HG03025 (cell line): ENCODE measurements around the gene SMAD1.

ENCODE experiments used
- ATAC-seq: cut with Tn5 transposase; IDR thresholded peaks from one replicate; pipeline ENCODE4 v1.9.1; 2021; ENCODE audit warnings: mild to moderate bottlenecking, moderate library complexity; ENCODE audit not compliant: unreplicated experiment, low FRiP score

SMAD1 gene

GRCh38 chr4:145481164-145481941 lies at the start of gene SMAD1:
Gene SMAD1 (plus strand): TSS chr4:145481853. CDS start chr4:145514614, 32,761 bp downstream.
- peak; percentile 16 for ATAC-seq

- no peak for ATAC-seq
These were observed 48.0 kb upstream of the SMAD1 start for GRCh38 chr4:145433684-145434083.

GRCh38 chr4:145435646-145436045 lies 46.0 kb upstream of the SMAD1 start:
- no peak for ATAC-seq

GRCh38 chr4:145436114-145436513 lies 45.5 kb upstream of the SMAD1 start:
- no peak for ATAC-seq

- no peak for ATAC-seq
These were observed 44.9 kb upstream of the SMAD1 start for GRCh38 chr4:145436796-145437195.

GRCh38 chr4:145437466-145437865 lies 44.2 kb upstream of the SMAD1 start:
- ATAC-seq = no peak

GRCh38 chr4:145438298-145438697 lies 43.4 kb upstream of the SMAD1 start:
- ATAC-seq = no peak

- no peak for ATAC-seq
These were observed 41.2 kb upstream of the SMAD1 start for GRCh38 chr4:145440292-145441007.

GRCh38 chr4:145446184-145446583 lies 35.5 kb upstream of the SMAD1 start:
- no peak for ATAC-seq

- ATAC-seq = no peak
These were observed 29.8 kb upstream of the SMAD1 start for GRCh38 chr4:145451895-145452294.

- no peak for ATAC-seq
These were observed 29.0 kb upstream of the SMAD1 start for GRCh38 chr4:145452447-145453162.

GRCh38 chr4:145453163-145453520 lies 28.5 kb upstream of the SMAD1 start:
- ATAC-seq = no peak

- ATAC-seq = no peak
These were observed 8.4 kb upstream of the SMAD1 start for GRCh38 chr4:145473203-145473602.

- ATAC-seq = peak; percentile 30
These were observed 1.4 kb upstream of the SMAD1 start for GRCh38 chr4:145480257-145480656.

- ATAC-seq = peak; percentile 22
These were observed 222 bp downstream of the SMAD1 start for GRCh38 chr4:145481942-145482208.

GRCh38 chr4:145482209-145483037 lies 770 bp downstream of the SMAD1 start:
- ATAC-seq = peak; percentile 33

- no peak for ATAC-seq
These were observed 1.9 kb downstream of the SMAD1 start for GRCh38 chr4:145483514-145483913.

GRCh38 chr4:145484225-145484846 lies 2.7 kb downstream of the SMAD1 start:
- ATAC-seq = no peak

- ATAC-seq = no peak
These were observed 3.5 kb downstream of the SMAD1 start for GRCh38 chr4:145485120-145485519.

- no peak for ATAC-seq
These were observed 5.0 kb downstream of the SMAD1 start for GRCh38 chr4:145486603-145487002.
